Stimulated activated CD4-positive, alpha-beta T cell treated with anti-CD3 and anti-CD28 coated beads, Interleukin-2, amount 100 ng/mL, for 48 hours (primary cell): ENCODE data around the gene ZNF219.

Experiments used
- DNase-seq, 2 donors: peaks; one replicate each; pipeline ENCODE4 v3.0.0-alpha.2; 2020

The ZNF219 gene

DNA sequence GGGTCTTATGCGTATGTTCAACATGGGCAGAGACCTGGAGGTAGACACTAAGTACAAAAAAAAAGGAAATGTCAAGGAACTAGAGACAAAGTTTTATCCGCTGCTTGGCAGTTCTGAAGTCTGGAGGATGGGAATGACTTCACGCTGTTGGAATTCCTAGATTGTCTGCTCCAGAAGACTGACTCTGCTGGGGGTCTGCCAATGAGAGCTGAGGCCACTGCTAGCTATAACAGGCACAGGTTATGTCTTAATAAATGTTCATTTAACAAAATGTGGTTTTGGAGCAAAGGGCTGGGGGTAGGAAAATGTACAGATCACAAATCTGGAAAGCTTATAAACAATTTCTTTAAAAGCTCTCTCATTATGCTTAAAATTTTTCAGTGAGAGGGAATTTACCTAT lies 35.0 kb downstream of the ZNF219 start:
- DNase-seq = no peak

DNA sequence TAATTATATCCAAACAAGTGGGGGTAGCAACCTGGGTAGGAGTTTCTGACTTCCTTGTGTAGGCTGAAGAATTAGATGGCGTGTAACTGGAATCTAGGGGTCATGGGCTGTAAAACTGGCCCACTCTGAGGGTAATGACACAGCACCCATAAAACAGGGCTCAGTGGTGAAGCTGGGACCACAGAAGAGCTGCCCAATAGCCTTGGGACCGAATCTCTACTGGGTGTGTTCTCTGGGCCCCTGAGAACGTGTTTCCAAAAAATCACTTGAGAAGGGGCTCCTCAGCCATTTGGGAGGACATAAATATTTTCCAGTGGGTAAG lies 37.1 kb downstream of the ZNF219 start:
- no peak for DNase-seq

DNA sequence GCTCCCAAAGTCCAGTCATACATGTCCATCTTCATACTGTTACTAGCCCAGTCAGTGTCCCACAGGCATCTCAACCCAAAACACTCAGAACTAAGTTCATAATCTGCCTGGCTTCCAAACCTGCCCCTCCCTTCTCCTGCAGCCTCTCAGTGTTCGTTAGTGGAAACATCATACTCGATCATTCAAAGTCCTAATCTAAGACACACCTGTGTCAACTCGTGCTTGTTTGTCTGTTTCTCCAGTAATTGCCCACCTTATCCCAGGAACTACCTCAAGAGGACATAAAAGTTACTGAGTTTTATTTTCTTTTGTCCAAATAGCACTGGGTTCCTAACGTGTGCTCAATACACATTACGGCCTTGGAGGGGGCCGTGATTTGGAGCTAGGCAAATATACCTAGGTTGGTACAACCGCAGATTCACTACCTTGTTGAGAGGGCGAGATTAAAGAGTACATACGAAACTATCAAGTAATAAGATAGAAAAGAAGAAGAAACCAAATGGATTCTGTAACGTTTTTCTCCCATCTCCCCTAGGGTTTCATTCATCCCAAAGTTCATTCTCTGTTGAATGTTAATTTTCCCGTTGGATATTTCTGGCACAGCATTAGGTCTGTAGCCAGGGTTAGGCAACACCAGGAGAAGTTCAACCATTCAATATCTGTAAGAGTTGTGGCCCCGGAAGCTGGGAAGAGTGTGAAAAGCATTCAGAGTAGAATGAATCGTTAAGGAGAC lies 37.7 kb downstream of the ZNF219 start:
- DNase-seq = no peak

GRCh38 chr14:21059842-21060613 lies 38.4 kb downstream of the ZNF219 start:
- no peak for DNase-seq

GRCh38 chr14:21058903-21059302 lies 39.6 kb downstream of the ZNF219 start:
- no peak for DNase-seq

- no peak for DNase-seq
Measured at GRCh38 chr14:21057803-21058675, 40.4 kb downstream of the ZNF219 start, which contains the start of gene RNASE8. RNASE8 (plus strand) TSS chr14:21057822; CDS start chr14:21057893, 71 bp downstream.

- no peak for DNase-seq
Measured at GRCh38 chr14:21056520-21057163, 41.8 kb downstream of the ZNF219 start.

DNA sequence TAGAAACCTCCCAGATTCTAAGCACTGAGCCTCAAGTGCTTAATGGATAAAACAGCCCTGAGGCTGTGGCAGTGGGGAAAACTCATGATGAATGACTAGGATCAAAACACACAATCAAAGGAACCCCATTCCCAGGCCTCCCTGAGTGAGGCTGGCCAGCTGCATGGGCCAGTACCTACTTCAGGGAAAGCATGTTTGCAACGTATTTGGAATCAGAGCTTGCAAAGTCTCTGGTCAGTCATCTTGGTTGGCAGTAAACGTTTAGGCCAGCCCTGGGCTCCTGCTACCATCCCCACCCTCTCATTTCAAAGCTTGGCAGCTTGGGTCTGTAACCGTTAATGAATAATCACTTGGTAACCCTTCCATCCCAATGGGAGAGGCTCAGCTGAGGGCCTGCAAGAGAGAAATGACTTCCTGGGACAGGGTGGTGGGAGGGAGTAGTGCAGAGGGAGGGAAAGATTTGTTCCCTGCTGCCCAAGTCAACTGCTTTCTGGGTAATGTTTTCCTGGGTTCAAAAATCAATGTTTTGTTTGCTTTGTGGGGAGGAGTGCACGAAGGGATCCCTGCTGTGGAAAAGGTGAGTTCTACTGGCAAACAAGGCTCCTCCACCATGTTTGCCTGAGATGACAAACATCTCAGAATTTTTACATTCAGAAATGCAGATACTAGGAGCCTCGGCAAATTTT lies 42.9 kb downstream of the ZNF219 start:
- DNase-seq = no peak

GRCh38 chr14:21054768-21055145 lies 43.7 kb downstream of the ZNF219 start:
- no peak for DNase-seq

GRCh38 chr14:21054123-21054767 lies 44.2 kb downstream of the ZNF219 start:
- DNase-seq = no peak

- DNase-seq = no peak
Measured at GRCh38 chr14:21053184-21054122, 45.0 kb downstream of the ZNF219 start.

- DNase-seq = no peak
Measured at GRCh38 chr14:21050597-21050996, 47.9 kb downstream of the ZNF219 start.

GRCh38 chr14:21049271-21049673 lies 49.2 kb downstream of the ZNF219 start:
- no peak for DNase-seq

DNA sequence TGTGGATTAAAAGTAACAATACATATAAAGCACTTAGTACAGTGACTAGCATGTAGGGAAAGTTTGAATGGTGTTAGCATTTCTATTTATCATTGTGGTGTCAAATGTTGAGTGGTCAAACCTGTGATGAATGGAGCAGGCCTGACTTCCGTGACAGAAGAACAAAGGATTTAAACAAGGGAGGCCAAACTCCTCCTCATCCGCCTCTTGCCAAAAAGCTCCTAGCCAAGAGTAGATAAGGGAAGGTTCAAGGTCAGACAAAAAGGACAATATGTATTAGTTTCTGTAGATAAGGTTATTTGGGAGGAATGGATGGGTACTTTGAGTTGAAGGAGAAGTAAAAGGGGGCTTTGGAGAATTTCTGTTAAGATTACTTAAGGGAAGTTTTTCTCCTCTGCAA lies 49.8 kb downstream of the ZNF219 start:
- DNase-seq = no peak

DNA sequence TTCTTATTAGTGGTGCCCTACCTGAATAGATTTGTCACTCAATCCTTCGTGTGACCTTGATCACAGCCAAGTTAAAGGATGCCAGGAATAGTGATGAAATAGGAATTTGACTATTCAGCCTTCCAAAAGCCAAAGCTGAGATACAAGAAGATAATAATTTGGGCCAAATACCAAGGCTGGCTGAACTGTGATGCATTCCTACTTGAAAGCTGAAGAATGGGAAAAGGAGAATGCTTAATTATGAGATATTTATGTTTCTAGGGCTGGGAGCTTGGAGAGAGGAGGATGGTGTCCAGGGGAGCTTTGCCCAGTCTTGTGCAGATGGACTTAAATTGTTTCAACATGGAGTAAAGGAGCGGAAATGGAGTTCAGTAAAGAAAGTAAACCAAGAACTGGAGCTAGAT lies 51.1 kb downstream of the ZNF219 start:
- no peak for DNase-seq

DNA sequence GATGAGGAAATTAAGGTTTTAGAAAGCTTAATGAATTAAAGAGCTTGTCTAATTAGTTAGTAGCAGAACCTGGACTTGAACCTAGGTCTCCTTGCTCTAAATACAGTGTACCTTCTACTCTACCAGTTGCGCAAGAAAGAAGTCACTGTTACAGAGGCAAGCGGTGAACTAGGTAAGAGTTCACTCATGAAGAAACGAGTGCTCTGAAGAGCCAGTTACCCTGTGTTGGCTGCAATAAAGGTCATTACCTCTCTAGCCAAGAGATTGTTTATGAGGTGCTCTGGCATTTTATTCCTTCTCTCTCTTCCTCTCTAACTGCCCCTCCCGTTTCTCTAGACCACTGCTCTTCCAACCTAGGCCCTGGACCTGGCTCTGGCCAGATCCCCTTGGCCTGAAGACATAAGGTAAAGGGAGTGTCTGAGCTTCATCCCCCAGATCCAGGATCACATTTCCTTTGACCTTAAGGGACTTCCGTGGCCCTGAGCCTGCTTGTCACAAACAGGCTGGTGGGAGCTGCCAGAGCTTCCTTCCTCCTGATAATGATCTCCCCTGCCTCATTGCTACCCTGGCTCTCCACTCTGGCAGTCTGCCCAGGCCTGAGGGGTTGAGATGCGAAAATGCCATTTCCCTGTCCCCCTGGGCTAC lies 54.4 kb downstream of the ZNF219 start:
- no peak for DNase-seq

DNA sequence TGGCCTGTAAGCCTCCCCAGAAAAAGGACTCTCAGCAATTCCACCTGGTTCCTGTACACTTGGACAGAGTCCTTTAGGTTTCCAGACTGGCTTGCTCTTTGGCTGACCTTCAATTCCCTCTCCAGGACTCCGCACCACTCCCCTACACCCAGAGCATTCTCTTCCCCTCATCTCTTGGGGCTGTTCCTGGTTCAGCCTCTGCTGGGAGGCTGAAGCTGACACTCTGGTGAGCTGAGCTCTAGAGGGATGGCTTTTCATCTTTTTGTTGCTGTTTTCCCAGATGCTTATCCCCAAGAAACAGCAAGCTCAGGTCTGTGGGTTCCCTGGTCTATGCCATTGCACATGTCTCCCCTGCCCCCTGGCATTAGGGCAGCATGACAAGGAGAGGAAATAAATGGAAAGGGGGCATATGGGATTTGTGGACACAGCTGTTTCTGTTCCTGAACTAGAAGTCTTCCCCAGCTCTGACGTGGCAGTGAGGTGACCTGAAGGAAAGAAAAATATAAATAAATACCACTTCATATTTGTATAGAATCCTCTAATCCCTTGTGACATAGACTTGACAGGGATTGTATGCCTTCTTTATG lies 55.0 kb downstream of the ZNF219 start:
- DNase-seq = no peak

- DNase-seq = no peak
Measured at GRCh38 chr14:21042918-21043317, 55.5 kb downstream of the ZNF219 start.

GRCh38 chr14:21041676-21042433 lies 56.6 kb downstream of the ZNF219 start, which contains the start of gene RNASE7:
RNASE7 (plus strand) TSS chr14:21042362; CDS start chr14:21042993, 631 bp downstream.
- no peak for DNase-seq
